ENCODE measurements around the gene CEP152.

DNA sequence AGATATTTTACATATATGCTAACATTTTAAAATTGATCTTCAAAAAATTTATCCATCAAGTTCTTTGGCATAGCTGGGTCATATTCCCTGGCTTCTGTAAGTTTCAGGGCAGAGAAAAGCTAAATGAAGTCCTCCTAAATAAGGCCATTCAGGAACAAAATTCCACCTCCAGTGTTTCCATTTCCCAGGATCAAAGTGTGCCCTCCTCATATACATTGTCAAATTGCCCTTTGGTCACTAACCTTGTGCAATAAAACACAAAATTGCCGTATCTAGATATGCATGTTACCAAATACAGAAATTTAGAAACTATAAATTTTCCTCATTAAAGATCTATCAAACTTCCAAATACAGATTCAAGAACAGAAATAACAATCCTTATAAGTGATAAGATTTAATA is 10.6 kb downstream of the CEP152 start:
- no peak for TF ChIP-seq POLR2A (IDR thresholded peaks at IDR 0.05)
- TF ChIP-seq CTCF (IDR thresholded peaks at IDR 0.05) = no peak

Data from Peyer's patch (tissue), 4 donors.